Measurements from ENCODE around the gene KIAA1217. TPM values are rescaled to one million over a fixed set of nuclear protein-coding genes. Genes with fewer than 3 reads are reported as not detected.

Gene KIAA1217
- total RNA-seq, 1 experiment from 2014 or later = 18.6 TPM

GRCh38 chr10:24524314-24524713 is 315.4 kb downstream of the KIAA1217 start:
- Histone ChIP-seq H2BK12ac (ENCODE audit: insufficient read length, low read depth, low read length) (no peak overlapping the region), H3K79me1 (ENCODE audit: insufficient read depth, low read depth, low read length, poor library complexity, severe bottlenecking) (no peaks in the 10 kb centered on the region), H2BK20ac (ENCODE audit: low read depth, low read length, poor library complexity, severe bottlenecking) (no peak overlapping the region), H3K18ac (ENCODE audit: insufficient read length, low read depth, low read length) (no peak overlapping the region), H2AK5ac (ENCODE audit: insufficient read length, low read length) (no peak overlapping the region), H3K27ac (ENCODE audit: insufficient read length, low read depth, low read length) (no peak overlapping the region), H3K27me3 (ENCODE audit: insufficient read depth, low read length) (no peaks in the 10 kb centered on the region), H3K4ac (ENCODE audit: low read depth, low read length) (no peak overlapping the region), H3K14ac (ENCODE audit: insufficient read depth, low read length) (no peak overlapping the region; the same call in 1 of the 2 replicates), H2BK5ac (ENCODE audit: insufficient read length, low read length) (no peak overlapping the region), H3K4me1 (ENCODE audit: insufficient read depth, low read length) (0 out of 2 replicates have a peak, but pooled peaks cover 2% of the 10 kb centered on the region), H3K23ac (ENCODE audit: insufficient read length, low read depth, low read length) (no peak overlapping the region), H3K23me2 (ENCODE audit: insufficient read length, low read depth, low read length, poor library complexity, severe bottlenecking) (no peaks in the 10 kb centered on the region), H4K5ac (ENCODE audit: insufficient read length, low read depth, low read length) (no peak overlapping the region), H3K9ac (ENCODE audit: extremely low read depth, insufficient read length, low read length) (no peak overlapping the region), H2BK120ac (ENCODE audit: low read depth, low read length, poor library complexity, severe bottlenecking) (no peak overlapping the region), H2BK15ac (ENCODE audit: low read depth, low read length) (no peak overlapping the region), H3K4me2 (ENCODE audit: insufficient read depth, insufficient read length, low read length) (no peak overlapping the region), H3K79me2 (ENCODE audit: insufficient read depth, low read length) (no peaks in the 10 kb centered on the region), H2AFZ (ENCODE audit: low read length) (no peak overlapping the region), H4K8ac (replicated peaks; ENCODE audit: insufficient read length, low read depth, low read length) (no peak overlapping the region), H4K20me1 (ENCODE audit: control insufficient read depth, insufficient read depth, insufficient read length) (no peaks in the 10 kb centered on the region), H4K91ac (ENCODE audit: insufficient read length, low read depth, low read length) (no peak overlapping the region), H3K56ac (ENCODE audit: insufficient read length, low read depth, low read length) (no peak overlapping the region), H3T11ph (ENCODE audit: low read length) (no peak overlapping the region), H3K9me3 (ENCODE audit: control insufficient read depth, low read depth, low read length) (no peaks in the 10 kb centered on the region)
- no CpG with 5 or more reads among the region's 17 CpGs for WGBS (ENCODE audit: extremely low coverage, insufficient read length, low lambda C conversion rate)
- no peaks in the 10 kb centered on the region for H3K27me3 Mint-ChIP-seq (ENCODE audit: low read depth)
- H3K9me3 Mint-ChIP-seq = no peaks in the 10 kb centered on the region; a peak in 1 of 5 replicates
- no peak overlapping the region for H3K27ac Mint-ChIP-seq
- TF ChIP-seq CTCF (conservative IDR thresholded peaks at IDR 0.05) = no peak
- no peak for DNase-seq
- H3K4me1 Mint-ChIP-seq = peaks cover 7 to 10% of the 10 kb centered on the region in 2 experiments
- no peak overlapping the region for H3K4me3 Mint-ChIP-seq
- peaks cover 3 to 19% (median 14%) of the 10 kb centered on the region in 3 experiments; a peak in 5 of 7 replicates for H3K36me3 Mint-ChIP-seq (ENCODE audit: insufficient read depth in 1 of 3, low read depth in 3 of 3)

All from H9 (cell line).